ENCODE data around the gene HDHD3.
A peak's percentile ranks its signal among the peaks of the same experiment; 100 is the strongest.

HDHD3 gene

DNA sequence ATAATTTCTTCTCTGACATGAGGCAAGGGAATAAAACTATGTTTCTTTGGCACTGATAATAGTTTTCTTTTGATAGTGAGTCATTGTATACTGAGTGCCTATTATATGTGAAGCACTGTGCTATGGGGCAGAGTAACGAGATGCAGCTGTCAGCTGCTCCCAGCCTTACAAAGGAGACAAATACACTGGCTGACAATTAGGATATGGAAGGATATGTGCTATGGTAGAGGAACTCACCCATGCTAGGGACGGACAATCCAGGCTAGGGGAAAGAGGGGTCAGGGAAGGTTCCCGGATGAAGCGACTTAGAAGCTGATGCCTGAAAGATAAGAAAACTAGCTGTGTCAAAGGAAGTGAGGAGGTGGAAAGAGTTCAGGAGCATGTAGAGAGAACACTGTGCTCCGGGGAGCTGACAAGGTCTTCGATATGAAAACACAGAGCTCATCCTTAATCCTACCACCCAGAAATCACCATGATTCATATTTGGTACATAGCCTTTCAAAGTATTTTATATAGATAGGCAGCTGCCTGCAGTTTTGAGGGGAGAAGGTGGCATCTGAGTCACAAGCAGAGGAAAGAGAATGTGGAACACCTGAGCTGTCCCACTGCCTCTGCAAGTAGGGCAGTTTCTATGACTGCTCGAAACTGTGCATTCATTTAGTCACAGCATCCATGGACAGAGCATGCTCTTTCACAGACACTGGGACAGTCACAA is 15.3 kb downstream of the HDHD3 start:
- no peak for DNase-seq

DNA sequence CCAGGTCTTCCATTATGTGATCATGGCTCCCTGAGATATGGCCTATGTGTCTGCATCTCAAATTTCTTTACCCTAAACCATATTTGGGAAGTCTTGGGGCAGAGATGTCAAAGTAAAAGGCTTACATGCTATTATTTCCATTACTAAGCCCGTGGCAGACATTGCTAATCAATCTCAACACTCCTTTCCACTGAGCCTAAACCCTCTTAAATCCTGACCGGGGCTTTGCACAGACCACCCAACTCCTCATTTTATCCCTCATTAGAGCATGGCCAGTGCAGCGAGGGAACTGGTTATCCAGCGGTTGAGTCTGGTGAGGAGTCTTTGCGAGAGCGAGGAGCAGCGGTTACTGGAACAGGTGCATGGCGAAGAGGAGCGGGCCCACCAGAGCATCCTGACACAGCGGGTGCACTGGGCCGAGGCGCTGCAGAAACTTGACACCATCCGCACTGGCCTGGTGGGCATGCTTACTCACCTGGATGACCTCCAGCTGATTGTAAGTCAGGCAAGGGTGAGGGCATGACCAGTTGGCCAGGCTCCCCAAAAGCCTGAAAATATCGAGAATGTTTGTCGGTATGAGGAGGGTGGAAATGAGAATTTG is 16.4 kb downstream of the HDHD3 start:
- DNase-seq: no peak

DNA sequence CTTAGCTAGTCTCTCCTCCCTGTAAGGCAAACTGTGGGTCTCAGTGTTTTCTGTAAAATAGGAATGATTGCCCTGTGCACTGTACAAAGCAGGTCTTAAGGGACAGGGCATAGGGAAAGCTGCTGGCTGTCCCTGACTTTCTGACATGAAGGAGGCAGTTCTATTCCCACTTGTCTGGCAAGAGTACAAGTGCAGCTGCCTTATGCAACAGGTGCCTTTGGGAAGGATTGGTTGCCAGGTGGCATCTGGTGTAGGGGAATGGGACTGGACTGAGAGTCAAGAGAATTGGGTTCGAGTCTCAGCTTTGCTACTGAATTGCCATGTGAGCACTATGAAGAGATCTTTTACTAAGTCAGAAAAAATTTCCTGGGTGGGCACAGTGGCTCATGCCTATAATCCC is 17.4 kb downstream of the HDHD3 start:
- DNase-seq: no peak

DNA sequence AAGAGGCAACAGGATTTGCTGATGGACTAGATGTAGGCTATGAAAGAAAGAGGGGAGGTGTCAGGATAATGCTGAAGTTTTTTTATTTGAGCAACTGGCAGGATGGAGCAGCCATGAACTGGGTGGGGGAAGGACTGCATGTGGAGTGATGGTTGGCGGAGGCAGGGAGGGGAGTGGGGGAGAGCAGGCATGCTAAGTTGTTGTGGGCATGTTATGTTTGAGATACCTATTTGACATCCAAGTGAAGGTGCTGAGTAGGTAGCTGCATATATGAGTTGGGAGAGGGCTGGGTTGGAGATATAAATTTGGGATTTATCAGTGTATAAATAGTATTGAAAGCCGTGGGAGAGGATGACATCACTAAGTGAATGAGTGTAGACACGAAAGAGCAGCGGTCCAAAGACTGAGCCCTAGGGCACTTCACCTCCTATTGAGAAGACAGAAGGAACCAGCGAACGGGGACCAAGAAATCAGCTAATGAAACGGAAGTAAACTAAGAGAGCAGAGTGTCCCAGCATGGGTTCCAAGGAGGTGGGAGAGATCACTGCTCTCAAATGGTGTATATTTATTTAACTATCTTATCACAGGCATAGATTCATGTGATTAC is 20.0 kb downstream of the HDHD3 start:
- DNase-seq: no peak

DNA sequence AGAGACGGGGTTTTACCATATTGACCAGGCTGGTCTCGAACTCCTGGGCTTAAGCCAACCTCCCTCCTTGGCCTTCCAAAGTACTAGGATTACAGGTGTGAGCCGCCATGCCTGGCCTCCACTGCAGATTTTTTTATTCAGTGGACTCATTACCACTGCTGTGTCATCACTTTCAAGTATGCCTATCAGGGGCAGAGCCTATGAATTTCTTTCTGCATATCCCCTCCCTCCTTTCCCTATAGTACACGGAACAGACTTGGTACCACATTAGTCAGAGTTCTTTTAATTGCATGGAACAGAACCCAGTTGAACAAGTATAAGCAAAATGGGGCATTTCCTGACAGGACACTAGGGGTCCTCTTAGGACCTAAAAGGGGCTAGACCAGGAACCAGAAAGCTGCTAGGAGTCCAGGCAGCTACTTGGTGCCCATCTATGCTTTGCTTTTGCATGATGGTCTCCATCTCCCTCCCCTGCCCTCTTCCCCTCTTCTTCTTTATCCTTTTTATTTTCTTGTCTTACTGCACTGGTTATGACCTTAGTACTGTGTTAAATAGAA is 21.7 kb downstream of the HDHD3 start:
- no peak for DNase-seq

DNA sequence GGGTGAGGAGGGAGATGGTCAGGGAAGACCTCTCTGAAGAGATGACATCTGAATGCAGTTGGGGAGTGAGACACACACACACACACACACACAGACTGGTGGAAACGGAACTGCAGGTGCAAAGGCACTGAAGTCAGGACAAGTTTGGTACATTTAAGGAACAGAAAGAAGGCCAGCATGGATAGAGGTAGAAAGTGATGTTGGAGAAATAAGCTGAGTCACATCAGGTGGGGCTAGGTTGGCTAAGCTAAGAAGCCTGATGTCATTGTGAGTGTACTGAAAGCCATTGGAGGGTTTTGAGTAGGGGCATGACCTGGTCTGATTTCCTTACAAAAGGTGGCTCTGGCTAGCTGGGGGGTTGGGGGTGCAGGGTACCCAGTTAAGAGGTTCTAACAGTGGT is 24.4 kb downstream of the HDHD3 start:
- DNase-seq: no peak

DNA sequence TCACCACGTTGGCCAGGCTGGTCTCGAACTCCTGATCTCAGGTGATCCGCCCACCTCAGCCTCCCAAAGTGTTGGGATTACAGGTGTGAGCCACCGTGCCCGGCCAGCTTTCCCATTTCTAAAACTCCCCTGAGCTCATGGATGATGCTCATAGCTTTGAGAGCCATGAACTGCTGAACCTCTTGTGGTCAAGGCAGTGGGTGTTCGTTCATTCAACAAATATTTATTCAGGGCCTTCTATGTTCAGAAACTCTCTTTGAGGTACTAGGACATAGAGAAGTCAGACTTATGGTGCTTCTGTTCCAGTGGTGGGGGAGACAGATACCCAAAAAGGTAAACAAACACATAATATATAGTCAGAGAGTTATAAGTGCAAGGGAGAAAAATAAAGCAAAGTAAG is 24.8 kb downstream of the HDHD3 start:
- DNase-seq: no peak

DNA sequence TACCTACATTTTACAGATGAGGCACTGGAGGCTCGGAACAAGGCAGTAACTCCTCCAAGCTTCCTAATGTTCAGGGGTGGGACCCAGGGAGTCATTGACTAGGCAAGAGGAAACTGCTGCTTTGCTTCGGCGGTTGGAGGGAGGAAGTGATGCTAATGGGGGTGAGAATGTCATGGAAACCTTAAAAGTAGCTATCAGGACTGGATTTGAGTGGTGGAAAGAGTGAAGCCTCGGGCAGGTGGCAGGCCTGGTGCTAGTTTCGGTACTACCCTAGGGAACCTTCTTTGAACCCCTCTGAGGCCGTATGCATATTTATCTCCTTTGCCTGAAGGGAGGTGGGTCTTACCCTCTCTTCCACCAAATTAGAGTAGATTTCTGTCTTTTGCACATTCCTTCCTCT is 25.8 kb downstream of the HDHD3 start:
- DNase-seq: no peak

DNA sequence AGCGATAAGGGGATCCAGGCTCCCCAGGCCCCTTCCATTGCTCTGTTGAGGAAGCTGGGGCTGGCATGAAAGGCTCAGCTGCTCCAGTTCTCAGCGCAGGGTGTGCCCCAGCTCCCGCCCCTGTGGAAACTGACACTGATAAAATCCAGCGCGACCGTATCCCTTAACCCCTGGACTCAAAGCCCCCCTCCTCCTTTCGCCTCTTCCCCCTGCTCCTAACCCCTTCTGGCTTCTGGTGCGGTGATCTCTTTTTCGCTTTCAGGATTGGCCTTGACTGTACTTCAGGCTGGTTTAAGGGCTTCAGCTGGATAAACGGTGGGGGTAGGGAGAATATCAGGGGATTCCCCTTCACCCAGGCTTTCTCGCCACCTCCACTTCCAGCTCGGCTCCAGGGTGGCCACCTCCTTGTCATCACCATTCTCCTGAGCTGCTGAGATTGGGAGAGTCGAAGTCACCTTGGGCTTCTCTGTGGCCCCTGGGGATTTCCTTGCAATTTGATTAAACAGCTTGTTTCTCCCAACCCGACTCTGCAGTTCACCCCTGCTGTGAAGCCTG is 26.6 kb downstream of the HDHD3 start:
- DNase-seq: no peak

DNA sequence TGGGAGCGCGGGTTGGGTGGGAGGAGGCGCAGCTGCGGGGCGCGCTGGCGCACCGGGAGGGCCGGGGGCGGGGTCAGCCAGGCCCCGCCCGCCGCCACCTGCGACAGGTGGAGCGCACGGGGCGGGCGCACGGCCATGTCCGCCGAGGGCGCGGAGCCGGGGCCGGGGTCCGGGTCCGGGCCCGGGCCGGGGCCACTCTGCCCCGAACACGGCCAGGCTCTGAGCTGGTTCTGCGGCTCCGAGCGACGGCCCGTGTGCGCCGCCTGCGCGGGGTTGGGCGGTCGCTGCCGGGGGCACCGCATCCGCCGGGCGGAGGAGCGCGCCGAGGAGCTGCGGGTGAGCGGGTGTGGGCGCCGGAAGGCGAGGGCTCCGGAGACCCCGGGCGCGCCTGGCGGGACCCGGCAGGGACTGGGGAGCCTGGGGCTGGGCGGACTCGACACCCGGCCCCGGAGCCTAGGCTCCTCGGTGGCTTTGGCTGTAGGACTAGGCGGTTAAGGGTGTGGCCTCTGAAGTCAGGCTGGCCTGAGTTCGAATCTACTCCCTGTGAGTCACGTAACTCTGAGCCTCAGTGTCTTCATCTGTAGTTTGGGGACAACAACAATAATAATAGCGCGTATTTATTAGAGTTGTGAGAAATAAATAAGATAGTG is 27.2 kb downstream of the HDHD3 start, which contains the start of gene BSPRY:
Gene BSPRY, plus strand, starts transcription at position 97 of the 650 bp plus-strand sequence. Its CDS starts 39 bp downstream, at position 136.
- DNase-seq: no peak

DNA sequence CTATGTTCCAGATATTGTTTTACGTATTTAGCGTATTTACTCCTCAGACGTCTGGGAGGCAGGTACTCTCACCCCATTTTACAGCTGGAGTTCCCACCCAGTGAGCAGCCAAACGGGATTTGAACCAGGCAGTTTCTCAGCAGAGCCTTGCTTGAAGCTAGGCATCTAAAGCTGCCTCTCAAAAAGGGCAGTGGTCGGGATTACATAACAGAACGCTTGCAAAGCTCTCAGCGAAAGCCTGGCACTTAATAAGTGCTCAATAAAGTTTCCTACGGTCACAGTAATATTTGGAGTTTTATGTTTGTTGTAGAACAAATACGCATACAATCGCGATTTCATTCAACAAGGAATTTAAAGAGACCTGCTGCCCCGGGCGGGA is 27.7 kb downstream of the HDHD3 start:
- no peak for DNase-seq

DNA sequence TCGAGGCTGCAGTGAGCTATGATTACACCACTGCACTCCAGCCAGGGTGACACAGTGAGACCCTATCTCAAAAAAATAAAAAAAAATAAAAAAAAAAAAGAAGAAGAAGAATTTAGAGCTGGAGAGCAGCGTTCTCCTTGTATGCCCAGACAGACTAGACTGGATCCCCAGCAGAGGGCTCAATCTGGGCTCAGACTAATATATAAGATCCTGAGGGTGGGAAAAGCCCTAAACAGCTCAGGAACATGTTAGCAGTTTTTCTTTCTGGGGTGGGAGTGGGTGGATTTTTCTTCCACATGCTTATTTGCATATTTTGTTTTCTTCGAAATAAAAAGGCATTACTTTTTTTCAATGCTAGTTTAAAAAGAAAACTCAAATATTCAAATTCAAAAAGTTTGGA is 28.3 kb downstream of the HDHD3 start:
- no peak for DNase-seq

DNA sequence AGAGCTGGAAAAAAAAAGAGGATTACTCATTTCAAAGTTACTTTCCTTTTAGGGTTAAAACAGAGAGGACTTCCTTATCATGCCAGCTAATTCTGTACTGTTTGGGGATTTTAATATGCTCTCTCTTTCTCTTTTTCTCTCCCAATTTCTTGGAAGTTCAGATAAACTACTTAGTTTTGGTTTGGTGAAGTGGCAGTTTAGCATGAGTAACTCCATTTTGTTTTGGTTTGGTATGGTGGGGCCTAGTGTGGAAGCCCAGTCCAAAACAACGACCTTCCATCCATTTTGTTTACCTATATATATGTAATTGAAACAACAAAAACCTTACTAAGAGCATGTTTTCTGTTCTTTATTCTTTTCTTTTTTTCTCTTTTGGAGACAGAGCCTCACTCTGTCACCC is 31.1 kb downstream of the HDHD3 start:
- DNase-seq: no peak

DNA sequence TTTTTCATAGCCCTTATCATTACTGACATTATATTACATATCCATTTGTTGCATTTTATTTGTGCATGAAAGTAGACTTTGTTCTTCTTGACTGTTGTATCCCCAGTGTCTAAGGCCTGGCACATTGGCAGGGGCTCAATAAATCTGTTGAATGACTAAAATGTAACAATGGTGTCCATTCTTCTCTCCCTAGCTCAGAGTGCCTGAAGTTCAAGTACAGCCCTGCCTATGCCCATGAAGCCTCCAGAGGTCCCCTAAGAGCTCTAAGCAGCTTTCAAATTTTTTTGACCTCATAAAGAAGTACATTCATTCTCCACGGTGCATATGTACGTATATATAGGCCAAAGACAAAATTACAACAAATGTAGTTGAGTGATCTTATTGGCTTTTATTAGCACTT is 31.6 kb downstream of the HDHD3 start:
- DNase-seq: no peak

DNA sequence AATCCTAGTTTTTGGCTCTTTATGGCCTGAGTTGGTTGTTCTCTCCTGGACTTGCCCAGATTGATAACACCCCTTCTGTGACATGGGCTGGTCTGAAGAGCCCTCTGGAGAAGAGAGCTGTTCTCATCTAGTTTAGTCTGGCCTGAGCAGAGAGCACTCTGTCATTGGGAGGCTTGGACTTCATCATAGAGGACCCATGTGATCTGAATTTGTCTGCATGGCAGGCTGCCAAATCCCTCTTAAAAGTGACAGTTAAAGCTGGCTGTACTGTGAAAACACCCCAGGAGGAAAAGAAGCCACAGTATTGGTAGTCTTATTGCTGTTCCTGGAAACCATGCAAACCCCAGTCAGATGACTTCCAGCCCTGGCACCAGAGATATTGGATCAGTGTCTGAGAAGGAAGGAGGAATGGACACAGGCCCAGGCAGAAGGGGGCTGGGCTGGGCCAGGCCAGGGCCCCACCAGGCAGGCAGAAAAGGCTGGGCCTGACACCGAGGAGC is 33.0 kb downstream of the HDHD3 start:
- DNase-seq: peak; percentile 90

DNA sequence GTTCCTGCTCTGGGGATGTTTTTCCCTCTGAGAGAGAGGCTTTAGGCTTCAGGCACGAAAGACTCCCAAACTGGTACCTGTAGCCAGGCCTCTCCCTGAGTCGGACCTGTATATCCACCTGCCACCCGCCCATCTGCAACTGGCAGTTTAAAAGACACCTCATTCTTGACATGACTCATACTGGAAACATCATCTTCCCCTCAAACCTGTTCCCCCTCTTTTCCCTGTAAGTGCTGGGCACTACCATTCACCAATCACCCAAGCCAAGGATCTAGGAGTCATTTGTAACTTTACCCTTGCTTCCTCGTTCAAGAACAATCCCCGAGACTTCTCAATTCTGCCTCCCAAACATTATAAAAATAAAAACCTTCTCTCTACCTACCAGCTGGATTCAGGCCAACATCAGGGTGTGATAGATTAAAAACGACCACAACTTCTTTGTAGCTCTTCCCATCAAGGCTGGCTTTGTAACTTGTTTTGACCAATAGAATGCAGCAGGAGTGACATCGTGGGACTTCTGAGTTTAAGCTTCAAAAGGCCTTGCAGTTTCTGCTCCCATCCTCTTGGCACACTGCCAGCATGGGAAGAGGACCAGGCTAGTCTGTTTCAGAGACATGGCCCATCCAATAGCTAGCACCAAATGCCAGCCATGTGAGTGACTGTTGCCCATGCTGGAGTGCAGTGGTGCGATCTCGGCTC is 34.9 kb downstream of the HDHD3 start:
- no peak for DNase-seq

DNA sequence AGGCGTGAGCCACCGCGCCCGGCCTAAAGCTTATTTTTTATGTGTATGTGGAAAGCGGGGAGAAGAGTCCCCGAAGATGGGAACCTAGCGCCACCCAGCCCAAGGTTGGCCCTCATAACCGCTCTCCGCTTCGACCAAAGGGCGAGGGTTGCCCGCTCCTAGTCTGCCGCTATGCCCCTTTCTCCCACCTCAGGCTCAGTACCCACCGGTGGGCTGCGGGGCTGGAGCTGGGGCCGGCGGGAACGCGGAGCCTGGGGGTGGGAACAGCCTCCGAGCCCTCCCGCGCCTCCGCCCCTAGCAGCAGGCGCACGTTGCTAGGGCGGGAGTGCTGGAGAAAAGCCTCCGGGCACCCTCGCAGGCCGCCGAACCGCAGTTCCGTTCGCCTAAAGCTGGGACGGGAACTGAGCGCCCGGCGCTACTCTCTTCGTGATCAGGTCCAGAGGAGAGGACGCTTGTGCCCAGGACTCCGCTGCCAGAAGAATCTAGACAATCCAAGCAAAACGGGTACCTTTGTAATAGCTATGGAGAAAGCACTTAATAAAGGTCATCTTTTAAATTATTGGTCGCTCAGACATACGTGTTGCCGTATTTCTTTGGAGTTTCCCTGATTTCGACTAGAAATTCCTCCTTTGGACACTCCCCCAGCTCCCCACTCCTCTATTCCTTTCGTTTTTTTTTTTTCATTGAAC is 36.6 kb downstream of the HDHD3 start, which contains the start of gene WDR31:
Gene WDR31, minus strand, starts transcription at position 265 of the 689 bp plus-strand sequence. CDS start 8,253 bp downstream, outside the sequence.
- peak; percentile 69 for DNase-seq

DNA sequence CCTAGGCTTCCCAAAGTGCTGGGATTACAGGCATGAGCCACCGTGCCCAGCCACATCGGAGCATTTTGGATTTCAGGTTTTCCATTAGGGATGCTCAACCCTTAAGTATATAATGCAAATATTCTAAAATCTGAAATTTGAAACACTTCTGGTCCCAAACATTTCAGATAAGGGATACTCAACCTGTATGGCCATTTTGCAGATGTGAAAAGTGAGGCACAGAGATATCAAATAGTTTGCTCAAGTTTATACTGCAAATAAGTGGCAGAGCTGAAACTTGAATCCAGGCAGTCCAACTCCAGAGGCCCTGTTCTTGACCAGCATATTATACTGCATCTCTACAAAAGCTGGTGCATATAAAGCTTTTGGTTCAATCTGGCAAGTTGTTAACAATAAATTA is 39.1 kb downstream of the HDHD3 start:
- DNase-seq: no peak

DNA sequence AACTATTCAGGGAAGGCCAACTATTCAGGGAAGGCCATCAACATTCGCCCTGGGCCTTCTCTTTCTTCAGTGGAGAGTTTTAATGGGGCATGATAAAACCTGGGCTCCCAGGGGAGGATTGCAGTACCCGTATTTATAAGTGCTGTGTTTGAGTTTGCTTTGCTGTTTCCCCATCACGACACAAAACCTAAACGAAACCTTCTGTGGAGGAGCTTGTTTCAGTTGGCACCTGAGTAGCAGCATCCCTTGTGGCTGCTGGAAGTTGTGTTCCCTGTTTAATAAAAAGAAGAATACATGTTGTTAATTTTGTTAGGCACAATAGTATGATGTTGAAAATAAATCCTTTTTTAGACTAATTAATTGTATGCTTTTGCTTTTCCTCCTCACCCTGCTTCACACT is 45.0 kb downstream of the HDHD3 start:
- no peak for DNase-seq

DNA sequence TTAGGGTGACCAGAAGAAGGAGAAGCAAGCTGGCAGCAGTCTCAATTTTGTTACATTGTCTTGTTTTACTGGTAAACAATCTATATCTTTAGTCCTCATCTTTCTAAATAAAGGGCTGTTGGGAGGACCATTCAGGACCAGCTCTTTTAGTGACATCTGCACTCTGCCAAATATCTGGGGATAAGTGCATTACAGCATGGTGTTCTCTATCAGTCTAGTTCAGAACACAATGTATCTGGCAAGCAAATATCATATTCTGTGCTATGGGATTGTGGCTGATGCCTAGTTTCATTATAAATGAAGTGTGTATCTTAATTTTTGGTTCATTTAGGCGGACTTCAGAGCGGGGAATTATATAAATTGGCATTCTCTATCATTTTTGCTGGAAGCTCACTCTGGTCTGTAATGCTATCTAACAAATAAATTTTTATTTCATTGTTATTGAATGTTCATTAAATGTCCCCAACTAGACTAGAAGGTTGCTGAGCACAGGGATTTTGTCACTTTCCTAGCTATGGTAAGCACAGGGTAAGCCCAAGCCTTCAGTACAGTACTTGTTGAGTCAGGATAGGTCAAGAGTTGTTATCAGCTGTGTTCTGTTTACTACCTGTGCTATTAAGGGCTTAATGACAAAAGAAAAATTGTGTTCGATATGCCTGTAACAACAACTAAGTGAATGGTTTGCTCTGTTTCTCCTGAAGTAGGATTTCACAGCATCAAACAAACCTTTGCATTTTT is 48.6 kb downstream of the HDHD3 start:
- DNase-seq: no peak

DNA sequence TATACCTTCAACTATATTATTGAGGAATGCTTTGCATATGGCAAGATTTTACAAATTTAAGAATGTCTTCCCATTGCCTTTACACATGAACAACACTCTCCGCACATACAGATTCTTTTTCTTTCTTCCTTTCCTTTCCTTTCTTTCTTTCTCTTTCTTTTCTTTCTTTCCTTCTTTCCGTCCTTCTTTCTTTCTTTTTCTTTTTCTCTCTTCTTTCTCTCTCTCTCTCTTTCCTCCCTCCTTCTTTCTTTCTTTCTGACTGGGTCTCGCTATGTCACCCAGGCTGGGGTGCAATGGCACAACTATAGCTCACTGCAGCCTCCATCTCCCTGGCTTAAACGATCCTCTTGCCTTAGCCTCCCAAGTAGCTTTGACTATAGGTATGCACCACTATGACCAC is 50.6 kb downstream of the HDHD3 start:
- no peak for DNase-seq
